Astrocyte (in vitro differentiated cells and primary cell): ENCODE data around the gene ASGR2. TPM values are rescaled to one million over a fixed set of nuclear protein-coding genes. Genes with fewer than 3 reads are reported as not detected.
"Not testable (repeated sequence)": the region's sequence is repeated elsewhere in the genome, so short reads cannot be mapped to it uniquely, and the experiment has no call there.

Experiments used
- DNase-seq: peaks from one replicate; pipeline ENCODE4 v3.0.0-alpha.2; 2010; ENCODE audit warnings: low read depth
- FAIRE-seq: peaks from 2 replicates; lab custom pipeline; 2011; peaks lifted over from hg19 to GRCh38; lab: Jason Lieb, UNC
- H2AFZ ChIP-seq: 2 replicates; pipeline ENCODE4 v1.6.0; 2012; ENCODE audit warnings: low read depth, low read length, inconsistent platforms
- H3K27ac ChIP-seq: 2 replicates; pipeline ENCODE4 v1.5.1; 2011; ENCODE audit warnings: low read depth, low read length, inconsistent platforms
- H3K27me3 ChIP-seq: 2 replicates; pipeline ENCODE4 v1.6.0; 2011; ENCODE audit warnings: low read length, inconsistent platforms; ENCODE audit not compliant: insufficient read depth
- H3K36me3 ChIP-seq: 2 replicates; pipeline ENCODE4 v1.5.1; 2011; ENCODE audit warnings: low read length, inconsistent platforms; ENCODE audit not compliant: insufficient read depth
- H3K4me1 ChIP-seq: 2 replicates; pipeline ENCODE4 v1.5.1; 2011; ENCODE audit warnings: low read length, inconsistent platforms; ENCODE audit not compliant: insufficient read depth
- H3K4me2 ChIP-seq: 2 replicates; pipeline ENCODE4 v1.6.0; 2012; ENCODE audit warnings: low read length, inconsistent platforms
- H3K4me3 ChIP-seq: 2 replicates; pipeline ENCODE4 v1.5.1; 2011; ENCODE audit warnings: low read depth, mild to moderate bottlenecking, low read length, inconsistent platforms; ENCODE audit not compliant: insufficient read depth
- H3K79me2 ChIP-seq: 2 replicates; pipeline ENCODE4 v1.6.0; 2012; ENCODE audit warnings: mild to moderate bottlenecking, low read length, inconsistent platforms; ENCODE audit not compliant: insufficient read depth
- H3K9ac ChIP-seq: 2 replicates; pipeline ENCODE4 v1.6.0; 2012; ENCODE audit warnings: mild to moderate bottlenecking, low read length, inconsistent platforms
- H3K9me3 ChIP-seq: 2 replicates; pipeline ENCODE4 v1.5.1; 2012; ENCODE audit warnings: low read depth, mild to moderate bottlenecking, low read length, inconsistent platforms; ENCODE audit not compliant: insufficient read depth
- H4K20me1 ChIP-seq: 2 replicates; pipeline ENCODE4 v1.6.0; 2012; ENCODE audit warnings: low read length, inconsistent platforms; ENCODE audit not compliant: insufficient read depth
- H3K27ac Mint-ChIP-seq: one replicate; pipeline ENCODE4 v1.8.0; 2021; ENCODE audit warnings: mild to moderate bottlenecking, mixed read lengths; ENCODE audit not compliant: unreplicated experiment
- H3K27me3 Mint-ChIP-seq: one replicate; pipeline ENCODE4 v1.8.0; 2021; ENCODE audit warnings: low read depth, mixed read lengths; ENCODE audit not compliant: unreplicated experiment
- H3K36me3 Mint-ChIP-seq: one replicate; pipeline ENCODE4 v1.8.0; 2021; ENCODE audit warnings: low read depth, mixed read lengths; ENCODE audit not compliant: unreplicated experiment
- H3K4me1 Mint-ChIP-seq: one replicate; pipeline ENCODE4 v1.8.0; 2021; ENCODE audit warnings: low read depth, mixed read lengths; ENCODE audit not compliant: unreplicated experiment
- H3K4me3 Mint-ChIP-seq: one replicate; pipeline ENCODE4 v1.8.0; 2021; ENCODE audit warnings: mild to moderate bottlenecking, moderate library complexity, mixed read lengths; ENCODE audit not compliant: unreplicated experiment
- H3K9me3 Mint-ChIP-seq: one replicate; pipeline ENCODE4 v1.8.0; 2021; ENCODE audit warnings: mild to moderate bottlenecking, mixed read lengths; ENCODE audit not compliant: unreplicated experiment
- EZH2 ChIP-seq: IDR thresholded peaks from 2 replicates; pipeline ENCODE4 v1.6.1; 2012; ENCODE audit warnings: mild to moderate bottlenecking, low read length, inconsistent platforms; ENCODE audit not compliant: insufficient read depth
- total RNA-seq: library from RNA; stranded (reverse); gene quantifications from 2 replicates; pipeline ENCODE4 v1.2.1, GENCODE V29; 2021
- TF ChIP-seq, protein P1 (sequence below): IDR thresholded peaks from 2 replicates; pipeline ENCODE4 v1.5.1; 2011; ENCODE audit warnings: low read depth, mild to moderate bottlenecking, inconsistent platforms, low read length, moderate library complexity; ENCODE audit not compliant: insufficient read depth

ASGR2 gene
- total RNA-seq, 1 donor from 2014 or later = not detected

DNA sequence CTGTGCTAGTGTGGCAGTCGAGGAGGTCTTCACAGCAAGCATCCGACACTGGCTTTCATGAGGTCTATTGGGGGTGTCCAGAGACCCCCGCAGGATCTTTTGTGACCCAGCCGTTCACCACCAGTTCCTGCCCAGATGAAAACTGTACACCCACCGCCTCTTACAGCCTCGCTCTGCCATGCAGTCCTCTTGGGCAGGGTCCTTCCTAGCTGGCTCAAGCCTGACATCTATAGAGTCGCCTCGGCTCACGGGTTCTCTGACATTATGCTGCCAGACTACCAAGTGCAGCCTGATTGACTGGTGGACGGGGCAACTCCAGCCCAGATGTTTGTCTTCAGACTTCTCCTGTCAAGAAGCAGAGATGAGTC, 20.0 kb downstream of the ASGR2 start:
- Mint-ChIP-seq H3K27me3 (peaks cover 17% of the 10 kb centered on the region), H3K27ac (no peak overlapping the region)

DNA sequence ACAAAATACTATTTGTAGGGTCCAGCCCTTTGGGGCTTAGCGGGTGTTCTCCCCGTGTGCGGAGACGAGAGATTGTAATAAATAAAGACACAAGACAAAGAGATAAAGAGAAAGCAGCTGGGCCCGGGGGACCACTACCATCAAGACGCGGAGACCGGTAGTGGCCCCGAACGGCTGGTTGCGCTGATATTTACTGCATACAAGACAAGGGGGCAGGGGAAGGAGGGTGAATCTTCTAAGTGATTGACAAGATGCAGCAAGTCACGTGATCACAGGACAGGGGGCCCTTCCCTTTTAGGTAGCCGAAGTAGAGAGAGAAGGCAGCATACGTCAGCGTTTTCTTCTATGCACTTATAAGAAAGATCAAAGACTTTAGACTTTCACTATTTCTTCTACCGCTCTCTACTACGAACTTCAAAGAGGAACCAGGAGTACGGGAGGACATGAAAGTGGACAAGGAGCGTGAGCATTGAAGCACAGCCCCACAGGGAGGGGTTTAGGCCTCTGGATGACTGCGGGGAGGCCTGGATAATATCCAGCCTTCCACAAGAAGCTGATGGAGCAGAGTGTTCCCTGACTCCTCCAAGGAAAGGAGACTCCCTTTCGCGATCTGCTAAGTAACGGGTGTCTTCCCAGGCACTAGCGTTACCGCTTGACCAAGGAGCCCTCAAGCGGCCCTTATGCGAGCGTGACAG, 23.2 kb downstream of the ASGR2 start:
- not testable (repeated sequence) for H3K27me3 ChIP-seq, H3K27ac ChIP-seq
- H3K27me3 Mint-ChIP-seq = peaks cover 12% of the 10 kb centered on the region

More for the DNA sequence above, 20.0 kb downstream of the ASGR2 start:
- H3K79me2 ChIP-seq = no peaks in the 10 kb centered on the region
- DNase-seq (no peak), FAIRE-seq (no peak)
- no peak overlapping the region for H2AFZ ChIP-seq
- H3K9ac ChIP-seq = no peak overlapping the region
- H3K27me3 ChIP-seq = peaks cover 8% of the 10 kb centered on the region
- Mint-ChIP-seq H3K9me3 (peaks cover 4% of the 10 kb centered on the region), H3K4me1 (no peaks in the 10 kb centered on the region), H3K4me3 (no peak overlapping the region), H3K36me3 (no peaks in the 10 kb centered on the region)
- H3K9me3 ChIP-seq = no peaks in the 10 kb centered on the region
- no peak overlapping the region for H3K27ac ChIP-seq
- H3K36me3 ChIP-seq = no peaks in the 10 kb centered on the region
- no peaks in the 10 kb centered on the region for H3K4me1 ChIP-seq
- no peaks in the 10 kb centered on the region for H4K20me1 ChIP-seq
- no peak overlapping the region for H3K4me3 ChIP-seq
- no peak overlapping the region for H3K4me2 ChIP-seq
- TF ChIP-seq, protein P1, sequence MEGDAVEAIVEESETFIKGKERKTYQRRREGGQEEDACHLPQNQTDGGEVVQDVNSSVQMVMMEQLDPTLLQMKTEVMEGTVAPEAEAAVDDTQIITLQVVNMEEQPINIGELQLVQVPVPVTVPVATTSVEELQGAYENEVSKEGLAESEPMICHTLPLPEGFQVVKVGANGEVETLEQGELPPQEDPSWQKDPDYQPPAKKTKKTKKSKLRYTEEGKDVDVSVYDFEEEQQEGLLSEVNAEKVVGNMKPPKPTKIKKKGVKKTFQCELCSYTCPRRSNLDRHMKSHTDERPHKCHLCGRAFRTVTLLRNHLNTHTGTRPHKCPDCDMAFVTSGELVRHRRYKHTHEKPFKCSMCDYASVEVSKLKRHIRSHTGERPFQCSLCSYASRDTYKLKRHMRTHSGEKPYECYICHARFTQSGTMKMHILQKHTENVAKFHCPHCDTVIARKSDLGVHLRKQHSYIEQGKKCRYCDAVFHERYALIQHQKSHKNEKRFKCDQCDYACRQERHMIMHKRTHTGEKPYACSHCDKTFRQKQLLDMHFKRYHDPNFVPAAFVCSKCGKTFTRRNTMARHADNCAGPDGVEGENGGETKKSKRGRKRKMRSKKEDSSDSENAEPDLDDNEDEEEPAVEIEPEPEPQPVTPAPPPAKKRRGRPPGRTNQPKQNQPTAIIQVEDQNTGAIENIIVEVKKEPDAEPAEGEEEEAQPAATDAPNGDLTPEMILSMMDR = no peak
- TF ChIP-seq EZH2 = no peak

DNA sequence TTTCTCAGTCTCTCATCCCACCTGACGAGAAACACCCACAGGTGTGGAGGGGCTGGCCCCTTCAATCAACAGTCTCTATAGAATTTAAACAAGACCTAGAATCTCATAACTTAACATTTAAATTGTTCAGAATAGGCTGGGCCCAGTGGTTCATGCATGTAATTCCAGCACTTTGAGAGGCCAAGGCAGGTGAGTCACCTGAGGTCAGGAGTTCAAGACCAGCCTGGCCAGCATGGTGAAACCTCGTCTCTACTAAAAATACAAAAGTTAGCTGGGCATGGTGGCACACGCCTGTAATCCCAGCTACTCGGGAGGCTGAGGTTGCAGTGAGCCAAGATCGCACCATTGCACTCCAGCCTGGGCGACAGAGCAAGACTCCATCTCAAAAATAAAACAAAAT, 25.1 kb downstream of the ASGR2 start:
- H3K9me3 ChIP-seq, H4K20me1 ChIP-seq, H2AFZ ChIP-seq, H3K79me2 ChIP-seq, H3K4me1 Mint-ChIP-seq, H3K27ac Mint-ChIP-seq, H3K4me3 ChIP-seq, H3K27me3 Mint-ChIP-seq, H3K27me3 ChIP-seq, FAIRE-seq, H3K4me2 ChIP-seq, H3K36me3 ChIP-seq, DNase-seq, H3K4me3 Mint-ChIP-seq, H3K9me3 Mint-ChIP-seq, H3K36me3 Mint-ChIP-seq, H3K27ac ChIP-seq, H3K9ac ChIP-seq, H3K4me1 ChIP-seq: not testable (repeated sequence)

More for the DNA sequence above, 23.2 kb downstream of the ASGR2 start:
- H4K20me1 ChIP-seq, H3K79me2 ChIP-seq, H3K4me2 ChIP-seq, H3K36me3 ChIP-seq, FAIRE-seq, H3K9me3 ChIP-seq, H3K4me3 Mint-ChIP-seq, H2AFZ ChIP-seq, DNase-seq, H3K4me1 ChIP-seq, H3K27ac Mint-ChIP-seq, H3K9ac ChIP-seq, H3K9me3 Mint-ChIP-seq, H3K4me1 Mint-ChIP-seq, H3K36me3 Mint-ChIP-seq, H3K4me3 ChIP-seq: not testable (repeated sequence)

DNA sequence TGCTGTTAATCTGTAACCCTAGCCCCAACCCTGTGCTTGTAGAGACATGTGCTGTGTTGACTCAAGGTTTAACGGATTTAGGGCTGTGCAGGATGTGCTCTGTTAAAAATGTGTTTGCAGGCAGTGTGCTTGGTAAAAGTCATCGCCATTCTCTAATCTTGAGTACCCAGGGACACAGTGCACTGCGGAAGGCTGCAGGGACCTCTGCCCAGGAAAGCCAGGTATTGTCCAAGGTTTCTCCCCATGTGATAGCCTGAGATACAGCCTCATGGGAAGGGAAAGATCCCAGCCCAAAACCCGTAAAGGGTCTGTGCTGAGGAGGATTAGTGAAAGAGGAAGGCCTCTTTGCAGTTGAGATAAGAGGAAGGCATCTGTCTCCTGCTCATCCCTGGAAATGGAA, 26.2 kb downstream of the ASGR2 start:
- H3K36me3 ChIP-seq, H3K4me2 ChIP-seq, H3K27me3 ChIP-seq, H3K27ac Mint-ChIP-seq, H3K4me3 ChIP-seq, H3K27me3 Mint-ChIP-seq, H3K4me1 Mint-ChIP-seq, FAIRE-seq, H3K9ac ChIP-seq, H3K79me2 ChIP-seq, H4K20me1 ChIP-seq, H3K36me3 Mint-ChIP-seq, H2AFZ ChIP-seq, DNase-seq, H3K4me1 ChIP-seq, H3K9me3 ChIP-seq, H3K4me3 Mint-ChIP-seq, H3K9me3 Mint-ChIP-seq, H3K27ac ChIP-seq: not testable (repeated sequence)
